ENCODE measurements around the gene NOP56. TPM values are rescaled to one million over a fixed set of nuclear protein-coding genes. Genes with fewer than 3 reads are reported as not detected.

The NOP56 gene
- total and polyA plus RNA-seq, 3 donors from 2014 or later = 110 to 125 (median 110) TPM

DNA sequence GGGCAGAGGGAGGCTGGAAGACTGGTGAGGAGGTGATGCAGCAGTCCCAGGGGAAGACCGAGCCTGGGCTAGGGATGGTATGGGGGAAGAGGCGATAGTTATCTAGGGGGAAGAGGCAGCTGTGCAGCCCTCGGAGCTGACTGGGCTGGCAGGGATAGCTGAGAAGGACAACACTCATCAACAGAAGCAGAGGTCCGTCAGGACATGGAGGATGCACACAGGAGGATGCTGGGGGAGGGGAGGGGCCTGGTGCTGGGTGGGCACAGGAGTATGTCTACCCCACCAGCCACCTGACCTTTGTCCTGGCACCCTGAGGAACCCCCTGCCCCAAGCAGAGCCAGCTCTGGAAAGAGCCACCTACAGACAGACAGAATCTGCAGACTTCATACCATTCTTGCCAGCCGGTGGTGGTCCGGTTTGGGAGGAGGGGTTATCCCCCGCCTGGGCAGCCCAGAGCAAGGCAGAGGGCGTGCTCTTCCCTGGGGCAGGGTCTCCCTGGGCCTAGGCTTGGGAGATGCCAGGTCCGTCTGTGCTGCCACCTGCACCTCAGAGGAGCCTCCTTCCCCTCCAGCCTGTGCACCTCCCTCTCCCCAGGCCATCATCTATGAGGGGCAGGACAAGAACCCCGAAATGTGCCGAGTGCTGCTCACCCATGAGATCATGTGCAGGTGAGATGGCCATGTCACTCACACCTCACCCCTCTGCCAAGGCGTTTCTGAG lies 55.1 kb downstream of the NOP56 start:
- Histone ChIP-seq H3K36me3 (ENCODE audit: low read depth, missing control alignments) (no peaks in the 10 kb centered on the region), H3K4me1 (no peaks in the 10 kb centered on the region), H3K9me3 (no peaks in the 10 kb centered on the region), H3K4me3 (no peak overlapping the region), H3K27ac (no peak overlapping the region), H3K27me3 (no peaks in the 10 kb centered on the region)
- whole genome bisulfite sequencing, 2 donors = 85 to 87% methylated on average over 8 to 12 of the region's 12 CpGs
- TF ChIP-seq, protein P1, sequence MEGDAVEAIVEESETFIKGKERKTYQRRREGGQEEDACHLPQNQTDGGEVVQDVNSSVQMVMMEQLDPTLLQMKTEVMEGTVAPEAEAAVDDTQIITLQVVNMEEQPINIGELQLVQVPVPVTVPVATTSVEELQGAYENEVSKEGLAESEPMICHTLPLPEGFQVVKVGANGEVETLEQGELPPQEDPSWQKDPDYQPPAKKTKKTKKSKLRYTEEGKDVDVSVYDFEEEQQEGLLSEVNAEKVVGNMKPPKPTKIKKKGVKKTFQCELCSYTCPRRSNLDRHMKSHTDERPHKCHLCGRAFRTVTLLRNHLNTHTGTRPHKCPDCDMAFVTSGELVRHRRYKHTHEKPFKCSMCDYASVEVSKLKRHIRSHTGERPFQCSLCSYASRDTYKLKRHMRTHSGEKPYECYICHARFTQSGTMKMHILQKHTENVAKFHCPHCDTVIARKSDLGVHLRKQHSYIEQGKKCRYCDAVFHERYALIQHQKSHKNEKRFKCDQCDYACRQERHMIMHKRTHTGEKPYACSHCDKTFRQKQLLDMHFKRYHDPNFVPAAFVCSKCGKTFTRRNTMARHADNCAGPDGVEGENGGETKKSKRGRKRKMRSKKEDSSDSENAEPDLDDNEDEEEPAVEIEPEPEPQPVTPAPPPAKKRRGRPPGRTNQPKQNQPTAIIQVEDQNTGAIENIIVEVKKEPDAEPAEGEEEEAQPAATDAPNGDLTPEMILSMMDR (IDR thresholded peaks at IDR 0.05) = no peak
- no peak for TF ChIP-seq POLR2A (IDR thresholded peaks at IDR 0.05)
- intact Hi-C loops (cut with DNase I; ENCODE audit: low total_unique reads) = no loop called here
- no peak for DNase-seq

MicroRNAs within 50 kb of the gene (microRNA counts, 767-probe panel; counts per million panel counts)
- microRNA hsa-miR-1292 = 0 to 152 counts per million in 2 donors

Small RNAs within 50 kb of the gene (microRNA-seq; reads per million reads assigned to microRNA genes)
- gene MIR1292 (ENCODE audit: borderline number of aligned reads in 2 of 2, borderline replicate concordance in 1 of 2) = 2.8 to 3.5 reads per million in 2 donors

Small RNAs within 50 kb of the gene (small RNA-seq; reads per million reads assigned to genes)
- gene SNORA51 = 0 reads per million in 2 donors
- gene SNORD110 = 0 reads per million in 2 donors
- 0 reads per million in 2 donors for gene SNORD56
- 0 reads per million in 2 donors for gene SNORD57
- gene SNORD86 = 0 reads per million in 2 donors

Other genes with a start within 250 kb of the NOP56 start
- gene SNRPB, start 181.8 kb upstream of the NOP56 start, total RNA-seq = 100 to 1,000 TPM; 140 to 207 TPM
- gene SNRPB, start 181.8 kb upstream of the NOP56 start, polyA plus RNA-seq (ENCODE audit: insufficient read depth, low read depth, low replicate concordance) = 171 TPM
- gene ZNF343, start 143.7 kb upstream of the NOP56 start, total RNA-seq = 10 to 100 TPM in 1 of 2 donors, 1 to 10 TPM in 1; 9.9 to 11.7 TPM
- 11.0 TPM for gene ZNF343, start 143.7 kb upstream of the NOP56 start, polyA plus RNA-seq (ENCODE audit: insufficient read depth, low read depth, low replicate concordance)
- under 1 TPM; 0.56 to 0.63 TPM for gene TMC2, start 116.1 kb upstream of the NOP56 start, total RNA-seq
- 0.59 TPM for gene TMC2, start 116.1 kb upstream of the NOP56 start, polyA plus RNA-seq (ENCODE audit: insufficient read depth, low read depth, low replicate concordance)
- 100 to 1,000 TPM; 105 to 123 TPM for gene IDH3B, start 11.6 kb downstream of the NOP56 start, total RNA-seq
- 90.6 TPM for gene IDH3B, start 11.6 kb downstream of the NOP56 start, polyA plus RNA-seq (ENCODE audit: insufficient read depth, low read depth, low replicate concordance)
- 10 to 100 TPM in 1 of 2 donors, 1 to 10 TPM in 1; 7.4 to 14.2 TPM for gene EBF4, start 40.1 kb downstream of the NOP56 start, total RNA-seq
- gene EBF4, start 40.1 kb downstream of the NOP56 start, polyA plus RNA-seq (ENCODE audit: insufficient read depth, low read depth, low replicate concordance) = 6.1 TPM
- gene CPXM1, start 148.0 kb downstream of the NOP56 start, total RNA-seq = 1 to 10 TPM; 3.5 to 8.6 TPM
- gene CPXM1, start 148.0 kb downstream of the NOP56 start, polyA plus RNA-seq (ENCODE audit: insufficient read depth, low read depth, low replicate concordance) = 25.2 TPM
- 100 to 1,000 TPM in 1 of 2 donors, 10 to 100 TPM in 1; 53.6 to 177 TPM for gene C20orf141, start 162.4 kb downstream of the NOP56 start, total RNA-seq
- 154 TPM for gene C20orf141, start 162.4 kb downstream of the NOP56 start, polyA plus RNA-seq (ENCODE audit: insufficient read depth, low read depth, low replicate concordance)
- gene TMEM239, start 163.7 kb downstream of the NOP56 start, total RNA-seq = 100 to 1,000 TPM in 1 of 2 donors, 10 to 100 TPM in 1; 39.0 to 133 TPM
- 77.3 TPM for gene TMEM239, start 163.7 kb downstream of the NOP56 start, polyA plus RNA-seq (ENCODE audit: insufficient read depth, low read depth, low replicate concordance)
- 10 to 100 TPM; 46.0 to 51.1 TPM for gene PCED1A, start 188.0 kb downstream of the NOP56 start, total RNA-seq
- gene PCED1A, start 188.0 kb downstream of the NOP56 start, polyA plus RNA-seq (ENCODE audit: insufficient read depth, low read depth, low replicate concordance) = 20.8 TPM
- gene VPS16, start 188.1 kb downstream of the NOP56 start, total RNA-seq = 10 to 100 TPM; 24.3 to 31.4 TPM
- 27.3 TPM for gene VPS16, start 188.1 kb downstream of the NOP56 start, polyA plus RNA-seq (ENCODE audit: insufficient read depth, low read depth, low replicate concordance)
- 10 to 100 TPM; 52.0 to 68.9 TPM for gene PTPRA, start 220.8 kb downstream of the NOP56 start, total RNA-seq
- gene PTPRA, start 220.8 kb downstream of the NOP56 start, polyA plus RNA-seq (ENCODE audit: insufficient read depth, low read depth, low replicate concordance) = 83.8 TPM